Head of caudate nucleus (tissue), 42 donors: ENCODE measurements around the gene SLIT3.

Source experiments
- DNase-seq, 42 donors: peaks; one replicate each; pipeline versions ENCODE4 v3.0.0 to v3.0.0-alpha.2; 2020 to 2021; ENCODE audit warnings: mixed read lengths in 7 of 42
- intact Hi-C: fragments of 100-400 bp; cut with DNase I; formaldehyde crosslinking; loops from one replicate; pipeline ENCODE4 v1.15.0; 2022

SLIT3 gene

DNA sequence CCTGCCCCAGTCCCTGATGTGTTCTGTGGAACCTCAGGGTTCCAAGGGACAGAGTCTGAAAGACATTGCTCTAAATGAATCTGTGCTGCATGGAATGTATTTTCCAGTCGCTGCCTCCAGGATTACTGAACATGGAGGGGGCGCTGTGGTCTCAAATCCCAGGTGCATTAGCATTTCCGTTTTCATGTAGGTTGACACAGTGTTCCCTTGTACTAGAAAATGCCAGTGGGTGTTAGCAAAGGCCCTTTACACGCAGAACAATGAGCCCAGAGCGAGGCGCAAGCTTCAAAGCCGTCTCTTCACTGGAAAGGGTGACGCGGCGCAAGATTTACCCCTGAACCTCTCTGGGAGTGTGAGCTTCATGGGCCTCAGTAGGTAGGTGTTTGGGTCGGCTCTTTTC is 308.3 kb downstream of the SLIT3 start:
- DNase-seq = peak; percentile 15 to 86 (median 59)
- intact Hi-C loops = no loop called here

DNA sequence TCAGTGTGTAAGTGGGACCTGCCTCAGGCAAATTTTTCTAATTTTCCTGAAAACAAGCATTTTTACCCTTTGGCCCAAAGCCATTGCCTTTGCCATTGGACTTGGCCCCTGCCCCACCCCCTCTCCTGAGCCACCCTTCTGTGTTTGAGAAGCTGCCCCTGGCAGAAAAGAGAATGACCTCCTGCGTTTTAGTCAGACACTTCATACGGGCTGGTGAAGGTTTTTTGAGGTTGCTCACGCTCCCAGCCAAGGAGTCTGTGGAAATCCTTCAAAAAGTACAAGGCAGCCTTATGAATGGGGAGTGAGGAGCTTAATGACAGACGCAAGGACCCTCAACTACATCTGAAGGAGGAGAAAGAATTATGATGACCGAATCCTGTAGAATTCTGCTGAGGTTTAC is 308.9 kb downstream of the SLIT3 start:
- intact Hi-C loops = no loop called here
- no peak for DNase-seq

DNA sequence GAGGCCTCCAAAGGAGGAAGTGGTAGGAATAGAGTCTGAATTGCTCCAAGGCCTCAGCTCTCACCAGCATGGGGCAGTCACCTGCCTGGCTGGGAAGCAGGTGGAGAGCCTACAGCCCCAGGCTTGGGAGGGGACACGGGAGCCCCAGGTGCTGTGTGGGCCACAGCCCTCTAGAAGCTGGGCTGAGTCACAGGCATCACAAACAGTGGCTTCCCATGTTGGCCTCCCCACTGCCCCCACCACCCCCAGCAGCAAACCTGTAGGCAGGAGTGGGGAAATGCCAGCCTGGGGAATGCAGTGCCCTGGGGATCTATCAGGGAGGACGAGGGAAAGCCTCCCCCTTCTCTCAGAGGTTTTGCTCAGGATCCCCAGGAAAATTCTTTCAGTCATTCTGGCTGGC is 309.6 kb downstream of the SLIT3 start:
- intact Hi-C loops = no loop called here
- DNase-seq = no peak

DNA sequence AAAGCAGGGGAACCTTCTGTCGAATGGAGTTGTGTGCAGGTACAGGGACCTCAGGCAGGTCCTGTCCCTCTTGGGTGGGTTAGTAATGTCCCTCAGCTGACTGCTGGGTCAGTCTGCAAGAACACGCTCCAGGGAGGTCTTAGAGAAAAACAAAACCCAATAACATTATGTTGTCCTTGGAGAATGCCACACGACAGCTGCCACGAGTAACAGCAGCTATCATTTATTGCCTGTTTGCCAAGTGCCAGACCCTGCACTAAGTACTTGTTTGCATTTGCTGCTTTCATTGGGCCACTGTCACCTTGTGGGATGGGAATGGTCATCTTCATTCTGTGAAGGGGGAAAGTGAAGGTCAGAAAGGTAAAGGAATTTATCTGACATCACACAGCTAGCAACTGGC is 310.3 kb downstream of the SLIT3 start:
- DNase-seq = no peak
- intact Hi-C loops = no loop called here

DNA sequence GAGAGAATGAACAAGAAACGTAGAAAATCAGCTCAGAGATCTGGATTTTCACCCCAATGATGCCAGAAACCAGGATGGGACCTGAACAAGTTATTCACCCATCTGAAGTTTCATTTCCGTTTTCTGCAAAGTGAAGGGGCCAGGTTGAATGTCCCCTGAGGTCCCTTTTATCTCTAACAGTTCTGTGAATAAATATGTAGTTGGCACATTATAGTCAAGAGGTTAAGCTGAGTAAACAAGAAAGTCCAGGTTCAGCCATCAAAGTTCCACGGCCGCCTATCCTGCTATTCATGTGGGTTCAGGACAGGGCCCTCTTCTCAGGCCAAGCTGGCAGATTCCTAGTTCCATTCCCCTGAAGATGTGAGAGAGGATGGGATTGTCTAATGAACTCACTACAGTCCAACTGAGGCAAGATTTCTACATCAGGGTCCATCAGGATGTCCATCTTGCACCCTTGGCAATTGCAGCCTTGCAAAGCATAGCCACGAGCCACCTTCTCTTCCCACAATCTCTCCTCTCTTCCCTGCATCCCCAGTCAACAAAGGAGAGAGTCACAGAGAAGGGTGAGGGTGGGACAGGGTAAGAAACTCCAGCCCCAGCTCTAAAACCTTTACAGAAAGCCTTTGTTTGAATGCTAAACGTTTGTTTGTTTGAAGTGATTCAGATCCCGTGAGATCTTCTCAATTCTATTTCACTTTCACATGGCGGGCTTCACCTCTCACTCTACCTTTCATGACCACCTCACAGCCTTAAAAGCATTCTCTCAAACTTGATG is 311.0 kb downstream of the SLIT3 start:
- intact Hi-C loops = loop anchor here (5.0 to 10.0 kb wide), 2 partner anchors 312 to 575 kb away; partner anchors contain the start of gene SLIT3
- no peak for DNase-seq

DNA sequence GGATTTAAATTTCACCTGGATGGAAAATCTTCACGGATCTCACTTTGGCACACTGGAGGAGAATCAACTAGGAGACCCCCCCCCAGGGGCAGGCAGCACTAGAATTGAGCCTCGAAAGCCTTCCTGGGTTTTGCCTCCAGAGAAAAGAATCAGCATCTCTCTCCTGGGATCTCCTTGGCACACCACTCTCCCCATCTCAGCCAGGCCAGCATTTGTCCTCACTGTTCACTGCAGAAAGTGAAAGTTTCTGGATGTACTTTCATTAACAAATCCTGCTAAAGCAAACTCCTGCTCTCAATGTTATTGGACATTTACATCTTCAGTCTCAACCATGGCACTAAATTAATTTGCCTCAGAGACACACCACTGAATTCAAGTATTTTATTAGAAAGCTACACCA is 312.2 kb downstream of the SLIT3 start:
- DNase-seq = no peak
- intact Hi-C loops = loop anchor here (5.0 to 10.0 kb wide), 2 partner anchors 314 to 576 kb away; partner anchors contain the start of gene SLIT3

DNA sequence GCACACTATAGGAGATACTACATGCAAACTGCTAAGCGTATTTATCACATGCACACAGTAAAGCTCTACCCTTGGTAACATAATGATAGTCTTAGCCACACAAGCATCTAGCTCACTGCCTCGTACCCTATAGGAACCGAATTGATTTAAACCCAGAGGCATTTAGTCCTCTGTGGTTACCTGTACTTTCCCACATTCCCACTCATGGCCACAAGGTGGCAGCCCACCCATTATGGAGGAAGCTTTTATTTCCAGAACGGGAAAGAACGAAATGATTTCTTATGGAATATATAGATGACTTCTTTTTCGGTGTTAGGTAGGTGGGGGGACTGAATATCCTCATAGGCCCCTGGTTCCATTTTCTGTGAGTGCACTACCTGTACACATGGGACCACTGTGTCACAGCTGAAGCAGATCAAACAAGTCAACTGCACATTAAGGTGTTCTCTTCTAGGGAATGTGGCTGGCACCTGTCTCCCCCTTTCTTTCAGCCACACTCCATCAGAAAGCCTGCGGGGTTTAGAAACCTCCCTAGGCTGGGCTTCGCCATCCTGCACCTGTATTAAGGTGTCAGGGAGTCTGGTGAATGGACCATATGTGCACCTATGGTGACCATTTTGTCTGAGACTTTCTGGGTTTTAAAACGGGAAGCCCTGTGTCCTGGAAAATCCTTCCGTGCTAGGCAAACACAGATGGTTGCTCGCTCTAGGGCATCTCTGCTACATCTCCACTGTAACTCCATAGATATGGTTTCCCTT is 313.2 kb downstream of the SLIT3 start:
- intact Hi-C loops = loop anchor here (5.0 to 10.0 kb wide), 2 partner anchors 315 to 577 kb away; partner anchors contain the start of gene SLIT3
- peak; percentile 25 to 94 (median 84) for DNase-seq

DNA sequence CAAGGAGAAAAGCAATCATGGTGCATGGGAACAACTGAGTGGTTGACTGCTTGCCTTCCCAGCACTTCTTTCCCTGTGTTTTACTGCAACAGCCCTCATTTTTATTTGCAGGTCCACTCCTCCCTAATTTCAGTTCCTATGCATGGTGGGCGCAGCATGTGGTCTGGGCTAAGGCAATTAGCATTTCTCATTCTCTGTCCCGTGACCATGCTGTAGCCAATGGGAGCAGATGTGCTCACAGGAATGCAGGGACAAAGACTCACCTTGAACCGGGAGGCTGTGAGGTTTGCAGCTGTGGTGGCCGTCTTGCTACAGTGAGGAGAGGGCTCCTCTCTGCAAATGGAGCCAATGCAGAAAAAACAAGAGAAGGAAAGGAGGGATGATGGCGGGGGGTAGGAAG is 315.5 kb downstream of the SLIT3 start:
- intact Hi-C loops = loop anchor here (5.0 to 10.0 kb wide), 2 partner anchors 317 to 579 kb away; partner anchors contain the start of gene SLIT3
- no peak for DNase-seq

DNA sequence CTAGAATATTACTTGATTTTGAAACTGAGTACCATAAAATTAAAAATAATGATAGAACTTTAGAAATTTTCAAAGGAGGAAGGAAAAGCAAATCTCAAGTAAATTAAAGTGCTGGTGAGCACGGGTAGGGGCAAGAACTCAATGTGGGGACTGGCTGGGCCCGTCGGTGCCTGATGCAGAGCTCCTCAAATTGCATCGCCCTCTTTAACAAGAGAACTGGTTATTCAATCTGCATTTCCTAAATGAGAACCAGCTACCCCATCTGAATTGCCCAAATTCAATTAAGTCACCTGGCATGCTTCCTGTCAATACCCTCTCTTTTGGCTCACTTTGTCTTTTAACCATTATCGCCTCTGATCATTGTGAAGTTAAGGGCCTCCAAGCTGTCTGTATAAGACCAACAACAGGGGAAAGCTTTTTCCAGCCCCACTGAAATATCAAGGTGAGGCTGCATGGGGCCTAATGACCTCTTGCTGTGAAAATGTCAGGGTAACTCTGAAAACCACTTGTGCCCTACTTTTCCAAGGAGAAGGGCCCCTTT is 316.7 kb downstream of the SLIT3 start:
- intact Hi-C loops = loop anchor here (10.0 kb wide), 1 partner anchor 581 kb away; no protein-coding TSS in a partner anchor
- no peak for DNase-seq

DNA sequence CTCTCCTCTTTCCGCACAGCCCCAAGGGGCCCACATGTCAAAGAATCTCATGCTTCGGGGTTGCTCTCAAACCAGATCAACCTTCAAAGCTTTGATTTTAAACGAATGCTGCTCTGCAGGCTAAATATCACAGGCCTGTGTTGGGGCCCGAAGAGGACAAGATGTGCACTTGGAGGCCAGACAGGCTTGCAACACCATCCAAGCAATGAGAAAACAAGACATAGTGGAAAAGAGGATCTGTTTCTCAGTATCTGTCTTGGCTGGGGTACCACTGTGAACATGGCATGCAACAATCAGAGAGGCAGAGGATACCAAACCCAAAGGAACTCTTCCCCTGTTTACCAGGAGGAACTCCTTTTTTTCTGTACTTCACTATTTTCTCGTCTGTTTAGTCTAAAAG is 321.8 kb downstream of the SLIT3 start:
- intact Hi-C loops = no loop called here
- no peak for DNase-seq

DNA sequence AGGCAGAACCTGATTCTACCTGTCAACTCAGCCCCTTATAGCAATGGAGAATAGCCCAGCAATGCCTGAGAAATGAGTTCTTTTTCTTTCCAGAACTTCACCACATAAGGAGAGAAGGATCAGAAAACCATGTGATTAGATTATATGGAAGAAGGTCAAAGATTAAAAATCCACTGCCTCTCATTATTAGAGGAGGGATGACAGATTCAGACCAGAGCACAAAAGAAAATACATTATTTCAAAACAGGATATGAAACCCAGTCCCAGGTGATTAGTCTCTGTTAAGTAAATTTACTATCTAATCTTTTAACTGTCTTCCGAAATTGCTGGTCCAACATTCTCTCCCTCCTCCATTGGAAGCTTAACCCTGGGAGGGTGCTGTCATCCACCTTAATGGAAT is 322.4 kb downstream of the SLIT3 start:
- intact Hi-C loops = no loop called here
- no peak for DNase-seq

DNA sequence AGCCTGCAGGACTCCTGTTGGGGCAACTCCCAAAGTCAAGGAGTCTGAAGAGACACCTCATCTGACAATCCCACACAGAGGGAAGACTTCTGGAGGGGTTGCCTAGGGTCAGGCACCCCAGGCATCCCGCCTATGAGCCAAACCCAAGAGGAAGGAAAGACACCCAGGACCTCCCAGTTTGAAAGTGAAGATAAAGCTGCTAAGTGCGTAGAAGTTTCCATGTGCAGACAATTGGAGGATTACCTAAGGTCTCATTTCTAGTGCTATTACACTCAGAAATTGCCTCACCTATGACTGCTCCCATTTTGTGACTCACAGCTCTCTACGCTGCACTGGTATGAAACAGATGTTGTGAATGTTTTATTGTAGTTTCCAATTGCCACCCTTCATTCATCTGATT is 322.9 kb downstream of the SLIT3 start:
- intact Hi-C loops = no loop called here
- peak in 3 of 42 donors; percentile 19 to 37 (median 32) for DNase-seq

DNA sequence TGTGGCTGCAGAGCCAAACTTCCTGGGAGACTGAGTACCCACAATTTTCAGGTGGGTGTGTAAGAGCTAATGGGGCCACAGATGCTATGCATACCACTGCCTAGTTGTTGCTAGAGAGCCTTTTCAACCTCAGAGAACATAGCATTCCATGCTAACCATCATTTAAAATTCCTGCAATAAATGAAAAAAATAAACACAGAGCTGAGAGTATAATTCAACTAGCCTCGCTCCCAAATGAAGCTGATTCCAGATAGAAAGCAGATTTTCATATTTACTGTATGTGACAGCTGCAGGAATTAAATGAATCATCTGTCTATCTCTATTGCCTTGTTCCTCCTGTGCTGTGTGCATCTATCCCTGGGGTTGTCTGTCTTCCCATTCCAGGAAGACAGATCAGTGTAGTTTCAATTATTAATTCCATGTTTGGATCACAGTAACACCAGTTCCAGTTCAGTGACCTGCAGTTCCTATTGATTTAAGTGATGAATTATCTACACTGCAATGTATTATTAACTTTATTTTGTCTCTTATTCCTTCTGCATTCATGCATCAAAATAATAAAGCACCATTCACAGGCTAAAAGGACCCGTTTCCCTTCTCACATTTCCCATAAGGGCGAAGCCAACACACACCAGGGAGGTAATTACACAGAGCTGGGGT is 324.5 kb downstream of the SLIT3 start:
- intact Hi-C loops = no loop called here
- DNase-seq = no peak

DNA sequence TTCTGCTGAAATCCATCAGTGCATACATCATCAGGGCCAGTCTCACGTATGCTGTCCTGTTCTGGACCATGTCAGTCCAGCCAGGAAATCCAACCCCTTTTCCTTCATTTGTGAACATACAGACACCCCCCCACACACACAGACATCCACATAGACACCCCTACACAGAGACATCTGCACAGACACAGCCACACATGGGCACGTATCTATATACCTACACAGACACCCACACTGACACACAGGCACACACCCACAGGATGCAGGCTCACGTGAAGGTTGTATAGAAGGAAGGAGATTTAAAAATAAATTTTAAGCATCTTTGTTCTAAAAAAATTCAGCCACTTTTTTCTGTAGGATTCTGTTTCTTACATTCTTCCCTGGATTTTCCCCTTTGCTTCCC is 325.6 kb downstream of the SLIT3 start:
- intact Hi-C loops = no loop called here
- no peak for DNase-seq

DNA sequence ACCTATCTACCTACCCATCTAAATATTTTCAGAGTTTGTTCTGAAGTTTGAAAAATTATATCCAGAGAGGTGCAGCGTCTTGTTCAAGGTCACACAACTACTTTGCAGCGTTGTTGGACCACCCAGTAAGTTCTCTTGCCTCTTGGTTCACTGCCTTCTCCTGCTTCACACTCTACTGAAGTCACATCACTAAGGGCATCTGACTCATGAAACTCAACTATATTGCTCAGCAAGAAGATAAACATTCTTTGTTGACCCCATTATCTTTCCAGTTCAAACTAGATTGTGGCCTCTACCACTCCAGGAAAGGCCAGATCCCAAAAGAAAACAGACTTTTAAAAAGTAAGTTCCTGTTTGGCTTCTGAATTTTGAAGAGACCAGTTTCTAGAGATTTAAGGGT is 326.9 kb downstream of the SLIT3 start:
- DNase-seq = no peak
- intact Hi-C loops = no loop called here

DNA sequence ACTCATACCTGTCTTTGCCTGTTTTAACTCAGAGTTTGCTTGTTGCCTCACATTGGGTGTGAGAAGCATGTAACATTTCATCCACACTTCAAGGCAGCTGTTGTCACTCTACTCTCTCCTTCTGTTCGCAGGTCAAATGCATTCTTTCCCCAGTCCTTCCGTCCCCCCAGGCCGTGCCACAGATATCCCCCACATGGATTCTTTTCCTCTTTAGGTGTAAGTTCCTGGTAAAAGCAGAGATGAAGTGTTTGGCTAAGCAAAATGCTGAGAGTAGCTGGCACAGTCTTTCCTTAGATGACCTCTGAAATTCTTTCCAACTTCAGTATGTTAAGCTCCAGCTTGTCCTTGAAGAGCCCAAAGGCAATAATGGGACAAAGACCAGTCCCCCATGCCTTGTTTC is 328.2 kb downstream of the SLIT3 start:
- intact Hi-C loops = no loop called here

DNA sequence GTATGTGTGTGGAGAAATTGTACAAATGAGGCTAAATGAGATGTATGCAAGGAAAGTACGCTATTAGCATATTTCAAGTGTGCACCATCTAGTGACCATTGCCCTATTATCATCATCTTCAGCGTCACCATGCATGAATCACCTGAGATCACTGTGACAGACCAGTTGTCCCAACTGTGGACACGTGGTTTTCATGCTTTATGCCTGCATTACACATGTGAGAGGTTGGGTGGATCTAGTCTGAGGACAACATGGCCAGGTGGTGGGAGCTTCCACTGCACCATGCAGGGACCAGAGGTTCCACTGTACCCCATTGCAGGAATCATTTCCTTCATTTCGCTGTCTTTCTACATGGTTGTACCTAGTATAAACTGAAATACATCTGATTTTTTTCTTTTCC is 329.8 kb downstream of the SLIT3 start:
- no peak for DNase-seq
- intact Hi-C loops = no loop called here

More for the DNA sequence above, 328.2 kb downstream of the SLIT3 start:
- DNase-seq = no peak

DNA sequence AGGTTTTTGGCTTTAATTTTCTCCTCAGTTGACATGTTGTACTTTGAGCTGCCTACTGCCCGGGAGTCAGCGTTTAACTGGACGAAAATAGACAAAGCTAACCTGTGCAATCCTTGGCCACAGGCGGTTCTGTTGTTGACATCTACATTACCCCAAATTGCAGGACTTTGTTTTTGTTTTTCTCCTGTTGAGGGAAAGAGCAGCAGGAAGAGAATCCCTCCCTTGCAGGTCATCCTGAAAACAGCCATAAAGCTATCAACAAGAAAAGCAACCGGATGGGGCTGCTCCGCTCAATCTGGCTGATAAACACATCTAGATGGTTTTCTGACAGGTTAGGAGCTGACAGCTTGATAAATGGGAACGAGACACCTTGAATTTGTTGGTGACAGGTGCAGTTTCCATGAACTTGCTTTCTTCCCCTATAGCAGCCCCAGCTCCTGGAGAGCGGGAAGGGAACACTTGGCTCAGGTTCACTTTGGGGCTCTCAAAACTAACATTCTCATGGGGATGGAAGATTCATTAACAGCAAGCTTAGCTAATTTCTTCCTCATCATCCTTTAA is 331.5 kb downstream of the SLIT3 start:
- intact Hi-C loops = no loop called here
- DNase-seq = no peak
